Osteocyte (in vitro differentiated cells): Measurements from ENCODE around the gene IGDCC3. TPM values are rescaled to one million over a fixed set of nuclear protein-coding genes. Genes with fewer than 3 reads are reported as not detected.
"Not testable (repeated sequence)": the region's sequence is repeated elsewhere in the genome, so short reads cannot be mapped to it uniquely, and the experiment has no call there.

Experiments used
- DNase-seq: peaks from one replicate; pipeline ENCODE4 v3.0.0; 2021; ENCODE audit warnings: mixed read lengths; ENCODE audit not compliant: unreplicated experiment; ENCODE audit errors: extremely low spot score
- H3K27ac Mint-ChIP-seq: one replicate; pipeline ENCODE4 v1.8.0; 2021; ENCODE audit warnings: mild to moderate bottlenecking, mixed read lengths; ENCODE audit not compliant: unreplicated experiment
- H3K27me3 Mint-ChIP-seq: one replicate; pipeline ENCODE4 v1.8.0; 2021; ENCODE audit warnings: mixed read lengths; ENCODE audit not compliant: unreplicated experiment
- H3K36me3 Mint-ChIP-seq: one replicate; pipeline ENCODE4 v1.8.0; 2021; ENCODE audit warnings: mixed read lengths; ENCODE audit not compliant: unreplicated experiment
- H3K4me1 Mint-ChIP-seq: one replicate; pipeline ENCODE4 v1.8.0; 2021; ENCODE audit warnings: mixed read lengths; ENCODE audit not compliant: unreplicated experiment
- H3K4me3 Mint-ChIP-seq: one replicate; pipeline ENCODE4 v1.8.0; 2021; ENCODE audit warnings: mild to moderate bottlenecking, moderate library complexity, mixed read lengths; ENCODE audit not compliant: unreplicated experiment
- H3K9me3 Mint-ChIP-seq: one replicate; pipeline ENCODE4 v1.8.0; 2021; ENCODE audit warnings: mixed read lengths; ENCODE audit not compliant: unreplicated experiment
- CTCF ChIP-seq: fragments of 200-600 bp; sonication (generic); IDR thresholded peaks from 2 replicates; pipeline ENCODE4 v1.5.0; 2021; ENCODE audit warnings: antibody characterized with exemption, mild to moderate bottlenecking, moderate library complexity
- total RNA-seq: library from RNA; stranded (reverse); gene quantifications from 2 replicates; pipeline ENCODE4 v1.2.1, GENCODE V29; 2021

The IGDCC3 gene
- total RNA-seq, 1 donor from 2014 or later: 0.48 TPM

GRCh38 chr15:65361708-65362459, 15.9 kb downstream of the IGDCC3 start:
- H3K27me3 Mint-ChIP-seq: peaks cover 10% of the 10 kb centered on the region
- no peak for DNase-seq
- H3K27ac Mint-ChIP-seq: no peak overlapping the region
- no peaks in the 10 kb centered on the region for H3K9me3 Mint-ChIP-seq
- no peaks in the 10 kb centered on the region for H3K36me3 Mint-ChIP-seq
- no peak overlapping the region for H3K4me3 Mint-ChIP-seq
- no peak for TF ChIP-seq CTCF
- H3K4me1 Mint-ChIP-seq: peaks cover 2% of the 10 kb centered on the region

- Mint-ChIP-seq H3K36me3 (no peaks in the 10 kb centered on the region), H3K27ac (no peak overlapping the region), H3K9me3 (no peaks in the 10 kb centered on the region), H3K4me1 (peaks cover 7% of the 10 kb centered on the region), H3K27me3 (peaks cover 16% of the 10 kb centered on the region), H3K4me3 (no peak overlapping the region)
- TF ChIP-seq CTCF: no peak
- no peak for DNase-seq
Observed at GRCh38 chr15:65360506-65360905, 17.3 kb downstream of the IGDCC3 start.

- DNase-seq: no peak
- Mint-ChIP-seq H3K36me3 (no peaks in the 10 kb centered on the region), H3K4me3 (peak overlapping the region; percentile 66), H3K4me1 (peaks cover 5% of the 10 kb centered on the region), H3K27ac (no peak overlapping the region), H3K9me3 (peaks cover 11% of the 10 kb centered on the region), H3K27me3 (peaks cover 42% of the 10 kb centered on the region)
- TF ChIP-seq CTCF: no peak
Observed at GRCh38 chr15:65355988-65356353, 21.8 kb downstream of the IGDCC3 start.

- H3K4me1 Mint-ChIP-seq: peaks cover 5% of the 10 kb centered on the region
- peaks cover 11% of the 10 kb centered on the region for H3K9me3 Mint-ChIP-seq
- DNase-seq: no peak
- TF ChIP-seq CTCF: no peak
- peaks cover 44% of the 10 kb centered on the region for H3K27me3 Mint-ChIP-seq
- no peaks in the 10 kb centered on the region for H3K36me3 Mint-ChIP-seq
- peak overlapping the region; percentile 66 for H3K4me3 Mint-ChIP-seq
- H3K27ac Mint-ChIP-seq: no peak overlapping the region
Observed at GRCh38 chr15:65355173-65355987, 22.4 kb downstream of the IGDCC3 start.

- Mint-ChIP-seq H3K27ac (no peak overlapping the region), H3K4me1 (peaks cover 5% of the 10 kb centered on the region), H3K36me3 (no peaks in the 10 kb centered on the region), H3K9me3 (peaks cover 11% of the 10 kb centered on the region), H3K27me3 (peaks cover 45% of the 10 kb centered on the region), H3K4me3 (peak overlapping the region; percentile 38)
- TF ChIP-seq CTCF: no peak
- no peak for DNase-seq
Observed at GRCh38 chr15:65354835-65355172, 23.0 kb downstream of the IGDCC3 start.

GRCh38 chr15:65351972-65352371, 25.8 kb downstream of the IGDCC3 start:
- H3K4me3 Mint-ChIP-seq, H3K36me3 Mint-ChIP-seq, H3K27ac Mint-ChIP-seq, H3K4me1 Mint-ChIP-seq, DNase-seq: not testable (repeated sequence)
- H3K9me3 Mint-ChIP-seq: peaks cover 11% of the 10 kb centered on the region
- peaks cover 37% of the 10 kb centered on the region for H3K27me3 Mint-ChIP-seq
